Caco-2 (cell line): Measurements from ENCODE around the gene TP53BP2. TPM values are rescaled to one million over a fixed set of nuclear protein-coding genes. Genes with fewer than 3 reads are reported as not detected.
"Not testable (repeated sequence)": the region's sequence is repeated elsewhere in the genome, so short reads cannot be mapped to it uniquely, and the experiment has no call there.

Experiments used
- BruUV-seq: library from RNA; stranded (reverse); fragments of 400-500 nt; replicated peaks from 2 replicates; lab custom pipeline; 2021; lab: Mats Ljungman, UMichigan
- CTCF ChIA-PET: fragments of 300-600 bp; sonication (Branson Sonifier 250); formaldehyde crosslinking; loops from one replicate; lab custom pipeline; 2022; ENCODE audit warnings: antibody characterized with exemption; lab: Charles Lee
- POLR2A ChIA-PET: fragments of 300-600 bp; sonication (Branson Sonifier 250); formaldehyde crosslinking; loops from one replicate; lab custom pipeline; 2022; ENCODE audit warnings: antibody characterized with exemption; lab: Charles Lee
- DNase-seq, 2 experiments: peaks; one replicate each; pipeline versions ENCODE4 v3.0.0 to v3.0.0-alpha.2; 2020 to 2022
- H3K27me3 ChIP-seq: replicated peaks from 2 replicates; pipeline ENCODE4 v1.6.0; 2011; ENCODE audit warnings: low read length; ENCODE audit not compliant: control insufficient read depth, insufficient read depth
- H3K36me3 ChIP-seq: 2 replicates; pipeline ENCODE4 v1.5.1; 2011; ENCODE audit warnings: low read length; ENCODE audit not compliant: control insufficient read depth, insufficient read depth
- H3K4me1 ChIP-seq: fragments of 250-450 bp; sonication (Bioruptor Pico); 2 replicates; pipeline ENCODE4 v1.5.1; 2020; ENCODE audit warnings: mild to moderate bottlenecking
- H3K4me3 ChIP-seq: 2 replicates; pipeline ENCODE4 v1.5.1; 2011; ENCODE audit warnings: low read depth, mild to moderate bottlenecking, control low read depth, low read length
- H3K9me3 ChIP-seq: fragments of 250-450 bp; sonication (Bioruptor Pico); 2 replicates; pipeline ENCODE4 v1.5.1; 2020; ENCODE audit warnings: mild to moderate bottlenecking, moderate library complexity
- H3K27ac Mint-ChIP-seq: one replicate; pipeline ENCODE4 v1.8.0; 2022; ENCODE audit warnings: mixed read lengths; ENCODE audit not compliant: unreplicated experiment
- H3K27me3 Mint-ChIP-seq: one replicate; pipeline ENCODE4 v1.8.0; 2022; ENCODE audit warnings: mixed read lengths; ENCODE audit not compliant: insufficient read depth, unreplicated experiment
- H3K36me3 Mint-ChIP-seq: one replicate; pipeline ENCODE4 v1.8.0; 2022; ENCODE audit warnings: mild to moderate bottlenecking, mixed read lengths; ENCODE audit not compliant: insufficient read depth, unreplicated experiment
- H3K4me1 Mint-ChIP-seq: one replicate; pipeline ENCODE4 v1.8.0; 2022; ENCODE audit warnings: low read depth, mixed read lengths; ENCODE audit not compliant: unreplicated experiment
- H3K4me3 Mint-ChIP-seq: one replicate; pipeline ENCODE4 v1.8.0; 2022; ENCODE audit warnings: mild to moderate bottlenecking, moderate library complexity, mixed read lengths; ENCODE audit not compliant: unreplicated experiment
- H3K9me3 Mint-ChIP-seq: one replicate; pipeline ENCODE4 v1.8.0; 2022; ENCODE audit warnings: mixed read lengths; ENCODE audit not compliant: unreplicated experiment
- CTCF ChIP-seq, 2 experiments: fragments of 200-600 bp in 1 of 2; IDR thresholded peaks; 1 replicate in 1 of 2; 2 replicates in 1 of 2; pipeline versions ENCODE4 v1.5.1 to v1.8.0; 2011 to 2022; ENCODE audit warnings: antibody characterized with exemption in 1 of 2, control low read depth in 1 of 2, inconsistent platforms in 1 of 2, low read depth in 1 of 2, low read length in 1 of 2, mild to moderate bottlenecking in 1 of 2, moderate library complexity in 1 of 2; ENCODE audit not compliant: insufficient read depth in 1 of 2, severe bottlenecking in 1 of 2, unreplicated experiment in 1 of 2
- intact Hi-C: fragments of 100-400 bp; cut with micrococcal nuclease; formaldehyde crosslinking; loops from one replicate; pipeline ENCODE4 v1.10.0; 2022; ENCODE audit not compliant: unreplicated experiment
- total RNA-seq: library from RNA; stranded (reverse); gene quantifications from 2 replicates; pipeline ENCODE4 v1.2.3, GENCODE V29; 2022

The TP53BP2 gene
- total RNA-seq, 1 experiment from 2014 or later: 49.6 TPM

GRCh38 chr1:223819730-223820514 is 25.8 kb downstream of the TP53BP2 start:
- TSS peak; percentile 82 for BruUV-seq
- intact Hi-C loops: loop anchor here (1.0 kb wide), 2 partner anchors 26 to 101 kb away; no protein-coding TSS in a partner anchor
- peak overlapping the region; percentile 56 for H3K4me3 Mint-ChIP-seq
- H3K36me3 ChIP-seq: no peaks in the 10 kb centered on the region
- H3K9me3 Mint-ChIP-seq: no peaks in the 10 kb centered on the region
- peaks cover 38% of the 10 kb centered on the region for H3K36me3 Mint-ChIP-seq
- DNase-seq: peak; percentile 50 to 71
- no peak overlapping the region for H3K4me3 ChIP-seq
- no peaks in the 10 kb centered on the region for H3K27me3 ChIP-seq
- peak overlapping the region; percentile 93 for H3K27ac Mint-ChIP-seq
- H3K27me3 Mint-ChIP-seq: no peaks in the 10 kb centered on the region
- peaks cover 52% of the 10 kb centered on the region for H3K4me1 Mint-ChIP-seq
- no peaks in the 10 kb centered on the region for H3K9me3 ChIP-seq
- TF ChIP-seq CTCF (IDR thresholded peaks at IDR 0.05; ENCODE audit: insufficient read depth in 1 of 2, low read depth in 1 of 2, low read length in 1 of 2, severe bottlenecking in 1 of 2, unreplicated experiment in 1 of 2): no peak
- H3K4me1 ChIP-seq: peaks cover 51% of the 10 kb centered on the region
- CTCF ChIA-PET: interaction anchor here (1.1 to 1.3 kb wide), 4 partner anchors 18 to 173 kb away, joined by 3 to 4 read pairs (median 4); partner anchors contain the start of gene TP53BP2
- POLR2A ChIA-PET: interaction anchor here (0.5 to 1.1 kb wide), 2 partner anchors 21 to 26 kb away, joined by 6 read pairs; partner anchors contain the start of gene TP53BP2

- H3K27me3 Mint-ChIP-seq, intact Hi-C loops, BruUV-seq, H3K36me3 ChIP-seq, H3K27ac Mint-ChIP-seq, H3K4me3 Mint-ChIP-seq, H3K9me3 ChIP-seq, DNase-seq, H3K27me3 ChIP-seq, H3K9me3 Mint-ChIP-seq, H3K4me3 ChIP-seq, POLR2A ChIA-PET, CTCF ChIA-PET: not testable (repeated sequence)
- Mint-ChIP-seq H3K36me3 (peaks cover 54% of the 10 kb centered on the region), H3K4me1 (peaks cover 40% of the 10 kb centered on the region)
- peaks cover 54% of the 10 kb centered on the region for H3K4me1 ChIP-seq
Observed at GRCh38 chr1:223817265-223817664, 28.5 kb downstream of the TP53BP2 start.

- Mint-ChIP-seq H3K36me3 (peaks cover 63% of the 10 kb centered on the region), H3K9me3 (no peaks in the 10 kb centered on the region), H3K27me3 (no peaks in the 10 kb centered on the region), H3K4me1 (peaks cover 36% of the 10 kb centered on the region), H3K4me3 (no peak overlapping the region), H3K27ac (peak overlapping the region; percentile 57)
- Histone ChIP-seq H3K9me3 (no peaks in the 10 kb centered on the region), H3K4me1 (peaks cover 40% of the 10 kb centered on the region), H3K4me3 (no peak overlapping the region), H3K36me3 (0 out of 2 replicates have a peak, but pooled peaks cover 1% of the 10 kb centered on the region), H3K27me3 (no peaks in the 10 kb centered on the region)
- intact Hi-C loops: no loop called here
- no peak for TF ChIP-seq CTCF (IDR thresholded peaks at IDR 0.05; ENCODE audit: insufficient read depth in 1 of 2, low read depth in 1 of 2, low read length in 1 of 2, severe bottlenecking in 1 of 2, unreplicated experiment in 1 of 2)
- no peak for DNase-seq
- no TSS peak for BruUV-seq
- ChIA-PET POLR2A (no interaction called here), CTCF (no interaction called here)
Observed at GRCh38 chr1:223815865-223816264, 29.9 kb downstream of the TP53BP2 start.
